Ammon's horn (tissue), 1 donor: ENCODE data around the gene SS18L1.

ENCODE experiments used
- DNase-seq: peaks from one replicate; pipeline ENCODE4 v3.0.0-alpha.2; 2016; ENCODE audit warnings: low spot score

SS18L1 gene

DNA sequence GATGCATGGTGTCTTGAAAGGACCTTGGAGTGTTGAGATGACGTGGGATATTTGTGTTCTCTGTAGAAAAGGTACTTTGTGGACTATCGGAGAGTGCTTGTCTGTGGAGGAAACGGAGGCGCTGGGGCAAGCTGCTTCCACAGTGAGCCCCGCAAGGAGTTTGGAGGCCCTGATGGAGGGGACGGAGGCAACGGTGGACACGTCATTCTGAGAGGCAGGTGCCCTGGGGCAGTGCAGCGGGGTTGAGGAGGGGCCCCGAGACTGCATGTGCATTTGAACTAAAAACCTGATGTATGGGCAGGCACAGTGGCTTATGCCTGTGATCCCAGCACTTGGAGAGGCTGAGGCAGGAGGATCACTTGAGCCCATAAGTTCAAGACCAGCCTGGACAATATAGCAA lies 52.2 kb downstream of the SS18L1 start:
- no peak for DNase-seq

DNA sequence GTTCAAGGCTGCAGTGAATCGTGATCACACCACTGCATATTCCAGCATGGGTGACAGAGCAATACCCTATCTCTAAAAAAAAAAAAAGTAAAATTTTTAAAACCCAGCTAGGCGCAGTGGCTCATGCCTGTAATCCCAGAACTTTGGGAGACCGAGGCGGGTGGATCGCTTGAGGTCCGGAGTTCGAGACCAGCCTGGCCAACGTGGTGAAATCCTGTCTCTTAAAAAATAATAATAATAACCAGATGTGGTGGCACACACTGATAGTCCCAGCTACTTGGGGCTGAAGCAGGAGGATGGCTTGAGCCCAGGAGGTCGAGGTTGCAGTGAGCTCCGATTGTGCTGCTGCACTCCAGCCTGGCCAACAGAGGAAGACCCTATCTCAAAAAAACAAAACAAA lies 52.7 kb downstream of the SS18L1 start:
- no peak for DNase-seq

- no peak for DNase-seq
Measured at GRCh38 chr20:62197311-62197710, 53.7 kb downstream of the SS18L1 start.

- DNase-seq, result no peak
Measured at GRCh38 chr20:62197801-62198200, 54.2 kb downstream of the SS18L1 start.

DNA sequence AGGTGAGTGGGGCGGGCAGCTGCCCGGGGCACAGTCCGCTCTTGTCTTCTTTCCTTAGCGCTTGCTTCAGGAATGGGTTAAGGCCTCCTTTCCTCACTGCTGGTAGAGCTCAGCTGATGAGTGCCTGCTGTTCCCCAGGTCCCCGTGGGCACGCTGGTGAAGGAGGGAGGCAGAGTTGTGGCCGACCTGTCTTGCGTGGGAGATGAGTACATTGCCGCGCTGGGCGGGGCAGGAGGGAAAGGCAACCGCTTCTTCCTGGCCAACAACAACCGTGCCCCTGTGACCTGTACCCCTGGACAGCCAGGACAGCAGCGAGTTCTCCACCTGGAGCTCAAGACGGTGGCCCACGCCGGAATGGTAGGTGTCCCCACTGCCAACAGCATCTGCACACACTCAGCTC lies 54.9 kb downstream of the SS18L1 start:
- DNase-seq, result no peak

DNA sequence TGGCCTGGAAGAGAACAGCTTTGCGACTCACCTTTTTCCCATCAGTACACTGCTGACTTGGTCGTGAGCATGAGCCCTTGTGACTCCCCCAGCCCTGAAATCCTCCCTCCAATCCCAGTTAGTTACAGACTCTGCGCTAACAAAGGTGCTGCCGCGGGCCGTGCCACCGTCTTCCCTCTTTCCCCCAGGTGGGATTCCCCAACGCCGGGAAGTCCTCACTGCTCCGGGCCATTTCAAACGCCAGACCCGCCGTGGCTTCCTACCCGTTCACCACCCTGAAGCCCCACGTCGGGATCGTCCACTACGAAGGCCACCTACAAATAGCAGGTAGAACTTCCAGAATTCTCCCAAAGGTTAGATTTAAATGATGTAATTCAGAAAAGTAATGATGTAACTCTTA lies 55.4 kb downstream of the SS18L1 start:
- no peak for DNase-seq

DNA sequence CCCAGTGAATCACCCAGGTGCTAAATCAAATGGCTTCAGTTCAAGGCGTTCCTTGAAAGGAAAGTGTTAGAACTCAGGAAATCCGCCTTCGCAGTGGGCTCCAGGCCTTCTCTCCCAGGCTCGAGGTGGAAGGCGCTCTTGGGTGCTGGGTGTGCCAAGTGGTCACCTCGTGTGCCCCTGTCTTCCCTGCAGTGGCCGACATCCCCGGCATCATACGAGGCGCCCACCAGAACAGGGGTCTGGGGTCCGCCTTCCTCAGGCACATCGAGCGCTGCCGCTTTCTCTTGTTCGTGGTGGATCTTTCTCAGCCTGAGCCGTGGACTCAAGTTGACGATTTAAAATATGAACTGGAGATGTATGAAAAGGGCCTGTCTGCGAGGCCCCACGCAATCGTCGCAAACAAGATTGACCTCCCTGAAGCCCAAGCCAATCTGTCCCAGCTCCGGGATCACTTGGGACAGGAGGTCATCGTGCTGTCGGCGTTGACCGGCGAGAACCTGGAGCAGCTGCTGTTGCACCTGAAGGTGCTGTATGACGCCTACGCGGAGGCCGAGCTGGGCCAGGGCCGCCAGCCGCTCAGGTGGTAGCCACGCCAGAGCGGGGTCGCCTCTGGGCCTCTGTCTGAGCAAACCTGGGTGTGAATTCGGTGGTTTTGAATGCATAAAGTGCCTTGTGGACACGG lies 57.1 kb downstream of the SS18L1 start:
- no peak for DNase-seq

DNA sequence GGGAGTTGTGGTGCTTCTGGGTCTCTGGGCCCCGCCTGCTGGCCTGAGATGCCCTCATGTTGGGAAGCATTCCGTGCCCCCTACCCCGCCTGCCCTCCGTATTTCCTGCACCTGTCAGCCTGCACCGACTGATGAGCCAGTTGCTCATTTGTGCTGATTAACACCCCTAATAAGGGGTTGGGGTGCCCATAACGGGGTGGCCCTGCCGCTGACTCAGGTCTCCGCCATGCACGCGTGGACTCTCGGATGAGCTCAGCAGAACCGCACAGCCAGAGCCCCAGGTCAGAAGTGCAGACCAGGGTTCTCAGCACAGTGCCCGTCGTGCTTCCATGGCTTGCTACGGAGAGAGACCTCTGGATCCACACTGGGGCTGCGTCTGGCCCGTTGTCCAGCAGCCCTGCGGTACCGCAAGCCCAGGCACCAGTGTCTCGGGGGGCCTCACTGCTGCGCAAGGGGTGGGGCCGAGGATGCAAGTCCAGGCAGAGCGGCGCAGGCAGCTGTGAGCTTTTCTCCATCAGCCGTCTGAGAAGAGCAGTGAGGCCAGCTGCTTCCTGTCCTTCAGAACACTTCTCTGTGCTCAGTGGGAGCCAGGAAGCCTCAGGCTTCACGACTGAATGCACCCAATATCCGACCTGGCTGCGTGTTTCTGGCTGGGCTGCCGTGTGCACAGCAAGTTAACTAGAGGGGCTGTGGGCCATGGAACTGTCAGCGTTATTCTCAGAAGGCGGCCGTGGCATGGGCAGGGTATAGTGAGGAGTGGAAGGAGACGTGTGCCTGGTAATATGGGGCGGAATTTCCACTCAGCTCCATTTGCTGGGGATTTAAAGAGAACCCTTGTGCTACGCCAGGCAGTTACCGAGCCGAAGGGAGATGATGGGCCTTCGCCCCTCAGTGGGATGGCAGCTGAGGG lies 57.9 kb downstream of the SS18L1 start:
- DNase-seq, result no peak

GRCh38 chr20:62202083-62202395 lies 58.5 kb downstream of the SS18L1 start:
- no peak for DNase-seq

DNA sequence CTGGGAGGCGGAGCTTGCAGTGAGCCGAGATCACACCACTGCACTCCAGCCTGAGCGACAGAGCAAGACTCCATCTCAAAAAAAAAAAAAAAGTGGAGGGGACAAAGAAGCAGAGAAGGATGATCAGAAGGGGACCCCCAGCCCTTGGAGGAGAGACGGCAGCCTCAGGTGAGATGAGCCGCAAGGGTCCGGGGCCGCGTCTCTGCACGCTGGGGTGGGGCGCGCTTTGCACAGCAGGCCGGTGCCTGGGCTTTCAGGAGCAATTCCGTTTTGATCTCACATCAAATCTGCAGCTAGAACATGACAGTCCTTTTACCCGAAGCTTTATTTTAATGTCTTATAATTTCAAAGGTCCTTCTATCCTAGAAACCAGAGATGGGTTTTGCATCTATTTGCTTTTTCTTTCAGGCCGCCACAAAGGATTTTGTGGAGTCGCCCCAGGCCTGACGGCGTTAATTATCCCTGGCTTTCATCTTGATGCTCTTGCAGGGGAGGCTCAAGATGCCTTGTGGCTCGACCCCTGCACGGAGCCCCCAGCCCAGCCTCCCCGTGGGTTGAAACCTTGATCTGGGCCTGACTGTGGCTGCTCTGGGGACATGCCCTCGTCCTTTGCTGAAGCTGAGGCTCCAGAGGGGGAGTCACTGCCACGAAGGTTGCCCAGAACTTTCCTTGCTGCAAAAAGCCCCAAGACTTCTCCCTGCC lies 59.3 kb downstream of the SS18L1 start:
- no peak for DNase-seq

- DNase-seq, result no peak
Measured at GRCh38 chr20:62203378-62204030, 59.9 kb downstream of the SS18L1 start.

DNA sequence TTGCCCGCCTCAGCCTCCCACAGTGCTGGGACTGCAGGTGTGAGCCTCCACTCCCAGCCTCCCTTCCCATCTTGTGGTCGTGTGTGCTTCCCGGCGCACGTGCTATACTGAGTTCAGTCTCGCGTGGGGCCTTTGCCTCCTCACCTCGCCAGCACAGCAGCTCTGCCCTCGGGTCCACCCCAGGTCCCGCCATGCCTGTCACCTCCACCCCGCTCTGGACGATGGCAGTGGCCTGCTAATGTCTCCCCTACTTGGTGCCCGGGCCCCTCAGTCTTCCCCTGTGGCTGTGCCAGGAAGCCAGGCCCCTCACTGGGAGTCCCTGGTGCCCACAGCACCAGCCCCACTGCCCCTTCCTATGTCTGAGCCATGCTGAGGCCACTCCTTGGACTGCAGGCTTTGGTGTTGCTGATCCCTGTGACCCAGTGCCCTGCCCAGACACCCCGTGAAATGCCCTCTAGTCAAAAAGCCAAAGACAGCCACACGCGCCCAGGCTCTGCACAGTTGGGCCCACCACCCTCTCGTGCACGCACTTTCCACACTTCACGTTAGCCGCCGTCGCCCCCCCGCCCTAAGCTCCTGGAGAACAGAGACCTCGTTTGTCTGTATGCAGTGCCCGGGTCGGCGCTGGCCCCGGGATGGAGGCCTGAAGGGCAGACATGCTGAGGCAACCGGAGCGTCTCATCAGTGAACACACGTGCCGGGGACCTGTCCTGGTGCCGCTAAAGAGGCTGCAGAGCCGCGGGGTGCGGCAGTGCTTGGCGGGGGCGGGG lies 62.2 kb downstream of the SS18L1 start:
- DNase-seq, result no peak

DNA sequence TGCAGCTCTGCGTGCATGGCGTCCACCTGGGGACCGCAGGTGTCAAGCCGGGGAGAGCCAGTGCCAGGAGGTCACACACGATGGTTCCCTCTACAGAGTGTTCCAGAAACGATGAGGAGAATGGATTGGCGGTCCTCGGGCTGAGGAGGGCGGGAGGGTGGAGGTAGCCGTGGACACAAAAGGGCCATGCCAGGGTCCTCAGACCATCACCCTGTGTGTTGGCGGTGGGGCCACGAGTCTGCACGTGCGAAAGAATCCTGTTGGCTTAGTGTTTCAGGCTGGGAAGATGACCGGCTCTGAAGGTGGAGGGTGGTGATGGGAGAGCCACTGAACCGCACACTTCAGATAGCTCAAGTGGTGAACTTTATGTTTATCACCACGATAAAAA lies 62.8 kb downstream of the SS18L1 start:
- no peak for DNase-seq

- peak; percentile 32 for DNase-seq
Measured at GRCh38 chr20:62208061-62208794, 64.7 kb downstream of the SS18L1 start.

DNA sequence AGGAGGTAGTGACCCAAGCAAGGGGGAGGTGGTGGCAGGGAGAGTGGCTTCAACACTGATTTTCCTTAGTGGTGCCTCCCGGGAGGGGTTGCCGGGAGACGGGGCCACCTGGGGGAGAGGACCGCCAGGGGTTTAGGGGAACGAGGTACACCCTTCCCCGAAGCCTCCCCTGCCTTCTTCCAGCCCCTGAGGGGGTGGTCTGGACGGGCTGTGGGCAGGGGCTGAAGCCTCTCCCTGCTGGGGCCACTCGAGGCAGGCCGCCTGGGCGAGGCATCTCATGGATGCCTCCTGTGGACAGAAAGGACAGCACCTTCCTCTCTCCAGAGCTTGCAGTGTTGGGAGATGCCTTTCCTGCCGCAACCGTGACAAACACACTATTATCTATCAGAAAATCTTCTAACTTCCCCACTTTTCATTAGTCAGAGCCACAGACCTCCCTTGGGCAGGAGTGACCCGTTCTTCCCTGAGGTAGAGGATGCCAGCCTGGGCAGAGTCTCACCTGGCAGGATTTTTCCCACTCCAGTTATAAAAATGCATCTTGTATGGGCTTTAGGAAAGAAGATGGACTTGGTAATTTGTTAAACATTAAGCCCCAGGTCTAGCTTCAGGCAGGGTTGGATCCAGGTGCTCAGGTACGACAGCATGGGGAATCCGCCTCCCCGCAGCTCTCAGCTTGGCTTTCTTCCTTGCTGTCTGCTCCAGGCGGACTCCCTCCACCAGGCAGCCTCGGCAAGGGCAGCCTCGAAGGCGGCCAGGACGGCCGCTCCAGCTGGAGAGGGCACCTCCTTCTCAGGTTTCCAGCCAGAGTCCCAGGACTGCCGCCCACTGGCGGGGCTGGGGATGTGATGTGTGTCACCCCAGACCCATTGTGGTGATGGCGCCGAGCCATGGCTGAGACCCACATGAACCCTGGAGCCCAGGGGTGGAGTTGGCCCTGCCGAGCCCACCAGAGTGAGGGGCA lies 65.5 kb downstream of the SS18L1 start:
- no peak for DNase-seq

- DNase-seq, result no peak
Measured at GRCh38 chr20:62209850-62210495, 66.4 kb downstream of the SS18L1 start.

DNA sequence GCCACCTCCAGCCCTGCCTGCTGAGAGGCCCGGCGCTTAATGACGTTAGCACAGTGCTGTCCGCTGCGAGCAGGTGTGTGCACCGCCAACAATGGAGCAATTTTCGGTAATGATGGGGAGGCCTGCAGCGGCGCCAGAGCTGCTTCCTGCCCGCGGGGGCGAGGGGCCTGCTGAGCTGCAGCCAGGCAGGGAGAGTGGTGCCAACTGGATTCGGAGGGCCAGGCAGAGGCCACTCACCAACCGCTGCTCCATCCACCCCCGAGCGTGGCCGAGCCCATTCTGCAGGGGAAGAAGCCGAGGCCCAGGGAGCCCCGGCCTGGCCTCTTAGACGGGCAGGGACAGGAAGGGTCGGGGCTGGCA lies 66.9 kb downstream of the SS18L1 start:
- DNase-seq, result no peak

- no peak for DNase-seq
Measured at GRCh38 chr20:62211216-62211615, 67.6 kb downstream of the SS18L1 start.

DNA sequence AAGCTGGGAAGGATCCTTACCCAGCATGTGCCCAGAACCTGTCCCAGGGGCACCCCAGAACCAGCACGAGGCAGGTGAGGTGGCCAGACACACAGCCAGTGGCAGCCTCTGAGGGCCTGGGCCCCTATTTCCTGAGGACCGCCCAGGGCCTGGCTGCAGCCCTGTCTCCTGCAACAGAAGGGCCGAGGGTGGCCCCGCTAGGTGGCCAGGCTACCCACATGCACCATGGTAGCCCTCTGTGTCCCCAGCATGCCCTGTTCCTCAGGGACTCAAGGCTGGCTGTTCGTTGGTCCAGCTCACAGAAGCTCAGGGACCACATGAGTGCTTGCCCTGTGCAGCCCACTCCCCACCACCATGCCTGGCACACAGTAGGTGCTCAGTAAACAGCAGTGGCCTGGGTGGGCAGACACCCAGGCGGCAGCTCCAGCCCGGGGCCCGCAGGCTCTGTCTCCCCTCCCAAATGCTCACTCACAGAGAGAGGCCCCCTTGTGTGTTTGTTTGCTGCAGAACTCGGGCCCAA lies 68.3 kb downstream of the SS18L1 start:
- no peak for DNase-seq
